H54 (cell line): Measurements from ENCODE around the gene CYSLTR2.

Experiments used
- DNase-seq: peaks from one replicate; pipeline ENCODE4 v3.0.0; 2011; ENCODE audit warnings: low spot score, mixed read lengths; ENCODE audit not compliant: insufficient read length
- FAIRE-seq: peaks from 3 replicates; lab custom pipeline; 2011; peaks lifted over from hg19 to GRCh38; lab: Jason Lieb, UNC
- POLR2A ChIP-seq: IDR thresholded peaks from 2 replicates; pipeline ENCODE4 v1.6.1; 2011; ENCODE audit warnings: low read depth, mild to moderate bottlenecking, low read length

CYSLTR2 gene

GRCh38 chr13:48731957-48732569 lies 78.3 kb downstream of the CYSLTR2 start:
- TF ChIP-seq POLR2A = no peak
- FAIRE-seq (no peak), DNase-seq (no peak)

- FAIRE-seq (no peak), DNase-seq (no peak)
- no peak for TF ChIP-seq POLR2A
These were observed 80.1 kb downstream of the CYSLTR2 start for GRCh38 chr13:48733739-48734335.

GRCh38 chr13:48735571-48735970 lies 81.8 kb downstream of the CYSLTR2 start:
- DNase-seq = no peak
- no peak for TF ChIP-seq POLR2A
- FAIRE-seq = no peak

DNA sequence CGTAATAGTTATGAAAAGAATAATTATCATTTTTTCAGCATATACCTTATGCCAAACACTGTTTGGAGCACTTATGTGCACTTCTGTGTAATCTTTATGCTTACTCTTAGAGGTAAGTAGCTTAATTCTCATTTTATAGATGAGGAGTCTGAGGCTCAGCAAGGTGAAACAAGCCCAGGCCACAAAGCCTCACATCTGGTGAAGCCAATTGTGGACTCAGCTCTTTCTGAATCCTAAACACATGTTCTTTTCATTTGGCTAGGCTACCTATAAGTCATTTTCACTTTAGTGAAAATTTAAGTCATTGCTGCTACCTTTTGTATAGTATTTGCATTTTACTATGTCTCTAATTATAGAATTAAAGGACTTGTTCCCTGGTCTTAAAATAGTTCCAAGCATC lies 84.0 kb downstream of the CYSLTR2 start:
- DNase-seq (no peak), FAIRE-seq (no peak)
- no peak for TF ChIP-seq POLR2A

DNA sequence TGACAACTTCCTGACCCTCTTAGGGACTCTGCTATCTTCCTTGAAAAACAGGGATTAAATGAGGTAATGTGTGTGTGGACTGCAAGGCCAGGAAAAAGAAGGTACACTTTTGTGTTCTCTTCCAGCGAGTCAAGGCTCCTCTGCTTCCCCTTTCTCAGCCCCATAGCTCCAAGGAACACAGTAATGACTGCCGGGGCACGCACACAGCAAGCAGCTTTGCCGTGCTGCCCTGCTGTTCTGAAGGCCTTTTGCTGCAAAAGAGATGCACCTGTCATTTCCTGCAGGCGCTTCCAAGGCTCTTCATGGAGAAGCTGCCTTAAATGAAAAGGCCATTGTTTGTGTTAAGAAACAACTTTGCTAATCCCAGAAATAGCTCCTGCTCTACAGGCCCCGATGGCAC lies 84.6 kb downstream of the CYSLTR2 start:
- FAIRE-seq (no peak), DNase-seq (no peak)
- TF ChIP-seq POLR2A = no peak

DNA sequence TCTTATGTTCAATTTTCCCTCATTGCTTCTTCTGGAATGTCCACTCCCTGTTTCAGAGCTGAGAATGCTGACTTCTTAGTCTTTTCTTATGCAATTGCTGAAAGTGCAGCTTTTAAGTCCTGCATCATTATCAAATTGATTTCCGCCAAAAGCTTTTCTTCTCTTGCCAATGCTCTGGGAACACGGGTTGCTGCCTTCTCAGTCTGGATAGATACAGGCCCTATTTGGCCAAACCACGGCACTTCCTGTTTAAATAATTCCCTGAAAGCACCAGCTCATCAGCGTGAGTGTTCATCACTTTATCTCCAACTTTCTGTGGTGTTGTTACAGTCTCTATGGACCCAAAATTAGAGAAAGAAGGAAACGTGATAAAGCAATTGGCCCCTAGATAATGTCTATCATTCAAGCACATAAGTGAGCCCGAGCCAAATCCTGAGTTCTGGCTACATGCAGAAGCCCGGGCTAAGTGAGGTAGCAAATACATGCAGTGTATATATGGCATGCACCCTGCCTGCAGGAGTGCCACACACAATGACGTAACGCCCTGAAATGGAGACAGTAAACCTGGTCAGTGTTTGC lies 85.7 kb downstream of the CYSLTR2 start:
- FAIRE-seq = no peak
- no peak for TF ChIP-seq POLR2A
- DNase-seq = no peak

DNA sequence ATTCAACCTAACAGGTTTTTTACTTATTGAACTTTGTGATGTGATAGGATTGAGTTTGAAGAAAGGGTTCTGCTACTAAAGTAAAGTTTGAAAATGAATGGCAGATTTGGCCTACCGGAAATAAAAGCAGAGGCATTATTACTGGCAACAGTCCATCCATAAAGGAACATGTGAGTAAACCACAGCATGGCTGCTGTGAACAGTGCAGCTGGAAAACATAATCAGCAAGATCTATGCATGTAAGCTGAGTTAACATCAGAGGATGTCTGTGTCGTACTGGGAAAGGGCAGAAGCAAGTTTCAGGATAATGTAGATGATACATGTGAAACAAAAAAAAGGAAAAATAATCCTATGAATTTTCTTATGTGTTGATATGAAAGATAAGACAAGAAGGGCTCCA lies 87.6 kb downstream of the CYSLTR2 start:
- DNase-seq = no peak
- TF ChIP-seq POLR2A = no peak
- FAIRE-seq = no peak

GRCh38 chr13:48746821-48747220 lies 93.1 kb downstream of the CYSLTR2 start:
- DNase-seq = no peak
- FAIRE-seq = no peak
- TF ChIP-seq POLR2A = no peak

GRCh38 chr13:48748681-48749080 lies 95.0 kb downstream of the CYSLTR2 start:
- TF ChIP-seq POLR2A = no peak
- FAIRE-seq = no peak
- DNase-seq = no peak

GRCh38 chr13:48749144-48749543 lies 95.4 kb downstream of the CYSLTR2 start:
- FAIRE-seq = peak; percentile 90
- DNase-seq = no peak
- TF ChIP-seq POLR2A = no peak

- DNase-seq (peak; percentile 47), FAIRE-seq (peak; percentile 96)
- TF ChIP-seq POLR2A = no peak
These were observed 96.2 kb downstream of the CYSLTR2 start for GRCh38 chr13:48749699-48750473.

GRCh38 chr13:48750588-48751383 lies 97.1 kb downstream of the CYSLTR2 start:
- no peak for FAIRE-seq
- TF ChIP-seq POLR2A = no peak
- no peak for DNase-seq

- DNase-seq (no peak), FAIRE-seq (no peak)
- no peak for TF ChIP-seq POLR2A
These were observed 106.9 kb downstream of the CYSLTR2 start for GRCh38 chr13:48760626-48761025.
